Activated naive CD8-positive, alpha-beta T cell treated with anti-CD3 and anti-CD28 coated beads for 36 hours (primary cell): ENCODE results near the gene APLP2. TPM values are rescaled to one million over a fixed set of nuclear protein-coding genes. Genes with fewer than 3 reads are reported as not detected.
"Not testable (repeated sequence)": the region's sequence is repeated elsewhere in the genome, so short reads cannot be mapped to it uniquely, and the experiment has no call there.

Source experiments
- DNase-seq: peaks from one replicate; pipeline ENCODE4 v3.0.0; 2021
- H3K27ac Mint-ChIP-seq: one replicate; pipeline ENCODE4 v1.8.0; 2022; ENCODE audit warnings: mild to moderate bottlenecking, moderate library complexity, mixed read lengths
- H3K27me3 Mint-ChIP-seq: one replicate; pipeline ENCODE4 v1.8.0; 2022; ENCODE audit warnings: mild to moderate bottlenecking, mixed read lengths
- H3K36me3 Mint-ChIP-seq: one replicate; pipeline ENCODE4 v1.8.0; 2021; ENCODE audit warnings: mild to moderate bottlenecking, mixed read lengths
- H3K4me1 Mint-ChIP-seq: one replicate; pipeline ENCODE4 v1.8.0; 2021; ENCODE audit warnings: mixed read lengths
- H3K4me3 Mint-ChIP-seq: one replicate; pipeline ENCODE4 v1.8.0; 2022; ENCODE audit warnings: mild to moderate bottlenecking, moderate library complexity, mixed read lengths
- H3K9me3 Mint-ChIP-seq: one replicate; pipeline ENCODE4 v1.8.0; 2022; ENCODE audit warnings: mixed read lengths
- total RNA-seq, 2 experiments: library from RNA; stranded (reverse); gene quantifications; one replicate each; pipeline ENCODE4 v1.2.3, GENCODE V29; 2021

APLP2 gene
- total RNA-seq, 2 experiments from 2014 or later, result 26.5 to 29.7 TPM

DNA sequence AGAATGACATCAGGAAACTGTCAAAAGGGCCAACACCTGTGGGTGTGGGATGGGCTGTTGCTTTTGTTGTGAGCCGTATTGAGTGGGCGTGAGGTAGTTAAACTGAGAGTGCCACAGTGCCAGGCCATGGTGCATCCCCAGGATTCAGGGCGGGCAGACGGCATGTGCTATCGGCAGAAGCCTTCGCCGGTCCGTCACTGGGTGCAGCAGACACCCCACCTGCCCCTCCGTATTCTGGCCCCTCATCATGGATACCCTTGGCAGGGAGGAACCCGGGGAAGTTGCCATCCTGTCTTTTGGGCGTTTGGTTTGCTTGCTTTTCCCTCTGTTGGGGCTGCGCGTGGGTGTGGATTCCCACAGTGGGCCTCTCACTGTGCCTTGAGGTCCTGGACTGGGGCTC, 117.4 kb downstream of the APLP2 start:
- Mint-ChIP-seq H3K27me3 (no peaks in the 10 kb centered on the region), H3K36me3 (no peaks in the 10 kb centered on the region), H3K27ac (peak overlapping the region; percentile 34), H3K9me3 (no peaks in the 10 kb centered on the region), H3K4me3 (no peak overlapping the region), H3K4me1 (no peaks in the 10 kb centered on the region)
- no peak for DNase-seq

DNA sequence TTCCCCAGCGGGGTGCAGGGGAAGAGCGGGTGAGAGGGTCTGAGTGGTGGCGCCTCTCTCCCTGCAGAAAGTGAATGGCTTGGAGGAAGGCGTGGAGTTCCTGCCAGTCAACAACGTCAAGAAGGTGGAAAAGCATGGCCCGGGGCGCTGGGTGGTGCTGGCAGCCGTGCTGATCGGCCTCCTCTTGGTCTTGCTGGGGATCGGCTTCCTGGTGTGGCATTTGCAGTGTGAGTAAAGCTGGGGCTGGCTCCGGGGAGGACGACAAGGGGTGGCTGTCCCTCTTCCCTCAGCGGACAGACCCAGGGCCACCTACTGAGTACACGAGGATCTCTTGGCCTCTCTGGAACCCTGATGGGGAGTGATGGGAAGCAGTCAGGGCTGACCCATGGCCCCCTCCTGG, 118.4 kb downstream of the APLP2 start:
- no peaks in the 10 kb centered on the region for H3K27me3 Mint-ChIP-seq
- H3K9me3 Mint-ChIP-seq, result no peaks in the 10 kb centered on the region
- H3K4me3 Mint-ChIP-seq, result no peak overlapping the region
- no peak overlapping the region for H3K27ac Mint-ChIP-seq
- DNase-seq, result no peak
- H3K36me3 Mint-ChIP-seq, result no peaks in the 10 kb centered on the region
- no peaks in the 10 kb centered on the region for H3K4me1 Mint-ChIP-seq

DNA sequence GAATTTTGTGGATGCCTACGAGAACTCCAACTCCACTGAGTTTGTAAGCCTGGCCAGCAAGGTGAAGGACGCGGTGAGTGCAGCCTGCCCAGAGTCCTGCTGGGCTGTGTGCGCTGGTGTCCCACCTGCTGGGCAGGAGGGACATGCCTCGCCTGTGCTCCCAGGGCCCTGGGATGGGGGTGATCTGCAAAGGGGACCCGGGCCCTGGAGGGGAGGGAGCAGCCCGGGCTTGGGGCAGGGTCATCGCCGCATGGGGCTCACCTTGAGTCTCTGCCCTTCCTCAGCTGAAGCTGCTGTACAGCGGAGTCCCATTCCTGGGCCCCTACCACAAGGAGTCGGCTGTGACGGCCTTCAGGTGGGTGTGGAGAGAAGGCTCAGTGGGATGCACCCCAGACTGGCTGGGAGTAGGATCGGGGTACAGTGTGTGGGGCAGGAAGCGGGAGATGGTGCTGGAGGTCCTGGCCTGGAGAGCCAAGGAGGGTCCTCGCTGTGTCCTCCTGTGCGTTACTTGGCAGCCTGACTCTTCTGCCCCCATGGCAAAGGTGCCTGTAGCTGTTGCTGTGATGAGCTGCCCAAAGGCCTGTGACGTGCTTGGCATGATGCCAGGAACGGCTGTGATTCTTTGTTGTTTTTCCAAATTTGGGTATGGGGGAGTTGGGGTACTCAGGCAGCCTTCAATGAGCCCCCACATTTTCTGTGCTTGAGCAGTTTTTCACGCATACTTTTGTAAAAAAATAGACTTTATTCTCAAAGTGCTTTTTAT, 119.1 kb downstream of the APLP2 start:
- no peak for DNase-seq
- no peaks in the 10 kb centered on the region for H3K9me3 Mint-ChIP-seq
- no peaks in the 10 kb centered on the region for H3K4me1 Mint-ChIP-seq
- no peak overlapping the region for H3K4me3 Mint-ChIP-seq
- H3K36me3 Mint-ChIP-seq, result no peaks in the 10 kb centered on the region
- H3K27ac Mint-ChIP-seq, result no peak overlapping the region
- H3K27me3 Mint-ChIP-seq, result no peaks in the 10 kb centered on the region

DNA sequence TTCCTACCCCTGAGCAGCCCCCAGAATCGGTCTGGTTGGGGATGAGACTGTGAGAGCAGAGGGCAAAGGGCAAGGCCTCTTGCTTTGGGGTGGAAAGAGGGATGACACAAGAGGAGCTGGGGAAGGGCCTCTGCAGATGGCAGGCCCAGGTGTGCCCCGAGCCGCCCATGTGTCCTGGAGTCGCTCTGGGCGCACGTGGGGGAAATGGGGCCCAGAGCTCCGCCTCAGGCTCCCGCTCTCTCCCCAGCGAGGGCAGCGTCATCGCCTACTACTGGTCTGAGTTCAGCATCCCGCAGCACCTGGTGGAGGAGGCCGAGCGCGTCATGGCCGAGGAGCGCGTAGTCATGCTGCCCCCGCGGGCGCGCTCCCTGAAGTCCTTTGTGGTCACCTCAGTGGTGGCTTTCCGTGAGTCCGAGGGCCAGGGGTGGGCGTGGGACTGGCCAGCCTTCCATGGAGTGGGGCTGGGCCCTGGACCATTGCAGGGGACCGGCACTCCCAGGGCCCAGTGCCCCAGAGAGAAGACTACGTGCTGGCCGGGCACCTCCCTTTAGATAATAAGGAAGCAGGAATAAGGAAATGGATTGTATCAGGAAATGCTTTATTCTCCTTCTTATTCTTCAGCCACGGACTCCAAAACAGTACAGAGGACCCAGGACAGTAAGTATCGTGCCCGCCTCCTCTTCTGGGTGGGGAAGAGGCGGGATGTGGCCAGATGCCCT, 120.0 kb downstream of the APLP2 start:
- Mint-ChIP-seq H3K4me3 (no peak overlapping the region), H3K4me1 (no peaks in the 10 kb centered on the region), H3K9me3 (no peaks in the 10 kb centered on the region), H3K36me3 (no peaks in the 10 kb centered on the region), H3K27ac (no peak overlapping the region), H3K27me3 (no peaks in the 10 kb centered on the region)
- no peak for DNase-seq

DNA sequence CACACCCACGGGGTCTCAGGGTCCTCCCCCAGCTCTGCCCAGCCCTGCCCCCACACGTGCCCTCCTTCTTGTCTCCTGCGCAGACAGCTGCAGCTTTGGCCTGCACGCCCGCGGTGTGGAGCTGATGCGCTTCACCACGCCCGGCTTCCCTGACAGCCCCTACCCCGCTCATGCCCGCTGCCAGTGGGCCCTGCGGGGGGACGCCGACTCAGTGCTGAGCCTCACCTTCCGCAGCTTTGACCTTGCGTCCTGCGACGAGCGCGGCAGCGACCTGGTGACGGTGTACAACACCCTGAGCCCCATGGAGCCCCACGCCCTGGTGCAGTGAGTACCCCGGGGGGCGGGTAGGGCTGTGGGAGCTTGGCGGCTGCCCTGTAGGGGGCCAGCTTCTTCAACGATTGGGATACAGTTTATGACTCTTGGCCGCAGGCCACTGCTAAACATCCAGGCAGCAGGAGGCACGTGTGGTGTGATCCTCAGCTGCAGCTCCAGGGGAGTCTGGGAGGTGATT, 120.7 kb downstream of the APLP2 start:
- H3K27ac Mint-ChIP-seq, result no peak overlapping the region
- no peak for DNase-seq
- H3K9me3 Mint-ChIP-seq, result no peaks in the 10 kb centered on the region
- H3K4me1 Mint-ChIP-seq, result no peaks in the 10 kb centered on the region
- H3K36me3 Mint-ChIP-seq, result no peaks in the 10 kb centered on the region
- H3K27me3 Mint-ChIP-seq, result no peaks in the 10 kb centered on the region
- no peak overlapping the region for H3K4me3 Mint-ChIP-seq

DNA sequence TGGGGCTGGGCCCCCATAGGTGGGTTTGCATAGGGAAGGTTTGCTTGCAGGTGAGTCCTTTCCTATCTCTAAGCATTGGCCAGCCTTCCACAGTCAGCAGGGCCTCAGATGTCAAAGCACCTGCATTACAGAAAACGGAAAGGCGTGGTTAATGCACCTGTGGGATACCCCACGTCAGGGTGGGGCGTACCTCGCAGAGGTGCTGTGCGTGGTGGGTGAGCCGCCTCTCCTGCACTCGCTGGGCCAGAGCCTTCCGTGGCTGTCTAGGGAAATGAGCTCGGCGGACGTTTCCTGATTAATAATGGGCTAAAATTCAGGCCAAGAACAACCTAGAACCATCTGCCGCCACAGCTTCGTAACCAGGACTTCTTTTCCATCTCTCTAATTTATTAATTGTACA, 122.2 kb downstream of the APLP2 start:
- no peak for DNase-seq
- H3K4me3 Mint-ChIP-seq, result no peak overlapping the region

DNA sequence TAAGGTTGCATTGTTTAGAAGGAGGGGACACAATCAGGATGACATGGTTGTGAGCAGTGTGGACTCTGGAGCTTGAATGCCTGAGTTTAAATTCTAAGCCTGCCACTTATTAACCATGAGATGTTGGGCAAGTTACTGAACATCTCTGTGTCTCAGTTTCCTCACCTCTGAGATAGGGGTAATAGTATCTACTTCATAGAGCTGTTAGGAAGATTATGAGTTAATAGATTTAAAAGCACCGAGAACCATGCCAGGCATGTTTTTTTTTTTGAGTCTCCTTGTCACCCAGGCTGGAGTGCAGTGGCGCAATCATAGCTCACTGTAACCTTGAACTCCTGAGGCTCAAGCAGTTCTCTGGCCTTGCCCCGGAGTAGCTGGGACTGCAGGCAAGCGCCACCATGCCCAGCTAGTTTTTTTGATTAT, 123.2 kb downstream of the APLP2 start:
- no peaks in the 10 kb centered on the region for H3K4me1 Mint-ChIP-seq
- no peaks in the 10 kb centered on the region for H3K9me3 Mint-ChIP-seq
- no peaks in the 10 kb centered on the region for H3K36me3 Mint-ChIP-seq
- DNase-seq, result no peak
- no peak overlapping the region for H3K27ac Mint-ChIP-seq
- H3K27me3 Mint-ChIP-seq, result no peaks in the 10 kb centered on the region
- no peak overlapping the region for H3K4me3 Mint-ChIP-seq

More for the DNA sequence above, 122.2 kb downstream of the APLP2 start:
- no peaks in the 10 kb centered on the region for H3K4me1 Mint-ChIP-seq
- H3K27me3 Mint-ChIP-seq, result no peaks in the 10 kb centered on the region
- no peak overlapping the region for H3K27ac Mint-ChIP-seq
- no peaks in the 10 kb centered on the region for H3K36me3 Mint-ChIP-seq
- no peaks in the 10 kb centered on the region for H3K9me3 Mint-ChIP-seq

DNA sequence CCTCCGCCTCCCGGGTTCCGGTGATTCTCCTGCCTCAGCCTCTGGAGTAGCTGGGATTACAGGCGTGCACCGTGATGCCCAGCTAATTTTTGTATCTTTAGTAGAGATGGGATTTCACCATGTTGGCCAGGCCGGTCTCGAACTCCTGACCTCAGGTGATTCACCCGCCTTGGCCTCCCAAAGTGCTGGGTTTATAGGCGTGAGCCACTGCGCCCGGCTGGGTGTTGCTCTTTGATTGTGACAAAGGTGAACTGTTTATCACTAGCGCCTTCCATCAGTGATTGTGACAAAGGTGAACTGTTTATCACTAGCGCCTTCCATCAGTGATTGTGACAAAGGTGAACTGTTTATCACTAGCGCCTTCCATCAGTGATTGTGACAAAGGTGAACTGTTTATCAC, 123.9 kb downstream of the APLP2 start:
- H3K27ac Mint-ChIP-seq, H3K27me3 Mint-ChIP-seq, H3K9me3 Mint-ChIP-seq, H3K4me3 Mint-ChIP-seq, H3K36me3 Mint-ChIP-seq, H3K4me1 Mint-ChIP-seq, DNase-seq: not testable (repeated sequence)

Other genes with a start within 250 kb of the APLP2 start
- gene NFRKB, start 174.3 kb upstream of the APLP2 start, total RNA-seq, result 10 to 100 TPM; 33.1 to 33.2 TPM
- 10 to 100 TPM; 10.7 to 11.0 TPM for gene PRDM10, start 67.1 kb upstream of the APLP2 start, total RNA-seq
- gene ST14, start 89.9 kb downstream of the APLP2 start, total RNA-seq, result under 1 TPM; 0.14 to 0.48 TPM
- 10 to 100 TPM; 43.2 to 44.6 TPM for gene ZBTB44, start 245.0 kb downstream of the APLP2 start, total RNA-seq